CD4-positive, alpha-beta T cell treated with Interleukin-4 for 1 hour (primary cell): Measurements from ENCODE around the gene FAF1.

ENCODE experiments used
- DNase-seq, 2 donors: peaks; one replicate each; pipeline ENCODE4 v3.0.0-alpha.2; 2020 to 2022

Gene FAF1

GRCh38 chr1:50693829-50694228, 266.2 kb downstream of the FAF1 start:
- DNase-seq = no peak

- DNase-seq = no peak
These were observed 275.9 kb downstream of the FAF1 start for GRCh38 chr1:50684185-50684584.

GRCh38 chr1:50681931-50682330, 278.1 kb downstream of the FAF1 start:
- no peak for DNase-seq

- no peak for DNase-seq
These were observed 292.2 kb downstream of the FAF1 start for GRCh38 chr1:50667710-50668356.

- no peak for DNase-seq
These were observed 292.8 kb downstream of the FAF1 start for GRCh38 chr1:50667272-50667671.

- DNase-seq = no peak
These were observed 293.2 kb downstream of the FAF1 start for GRCh38 chr1:50666849-50667248.

GRCh38 chr1:50665413-50665812, 294.7 kb downstream of the FAF1 start:
- DNase-seq = no peak

- DNase-seq = no peak
These were observed 298.4 kb downstream of the FAF1 start for GRCh38 chr1:50661626-50662025.

- no peak for DNase-seq
These were observed 300.9 kb downstream of the FAF1 start for GRCh38 chr1:50659107-50659662.

- DNase-seq = no peak
These were observed 301.5 kb downstream of the FAF1 start for GRCh38 chr1:50658459-50659076.

GRCh38 chr1:50656931-50657330, 303.1 kb downstream of the FAF1 start:
- DNase-seq = no peak

GRCh38 chr1:50651476-50652263, 308.4 kb downstream of the FAF1 start:
- no peak for DNase-seq

GRCh38 chr1:50646526-50646925, 313.5 kb downstream of the FAF1 start:
- no peak for DNase-seq

GRCh38 chr1:50645139-50645538, 314.9 kb downstream of the FAF1 start:
- no peak for DNase-seq

- no peak for DNase-seq
These were observed 315.5 kb downstream of the FAF1 start for GRCh38 chr1:50644447-50645105.

- DNase-seq = no peak
These were observed 322.6 kb downstream of the FAF1 start for GRCh38 chr1:50637460-50637859.

GRCh38 chr1:50634251-50634650, 325.8 kb downstream of the FAF1 start:
- no peak for DNase-seq

GRCh38 chr1:50633465-50633864, 326.6 kb downstream of the FAF1 start:
- DNase-seq = no peak

GRCh38 chr1:50631161-50631560, 328.9 kb downstream of the FAF1 start:
- no peak for DNase-seq

- DNase-seq = no peak
These were observed 337.8 kb downstream of the FAF1 start for GRCh38 chr1:50622259-50622658.

GRCh38 chr1:50620680-50621329, 339.3 kb downstream of the FAF1 start:
- DNase-seq = no peak

GRCh38 chr1:50615036-50615750, 344.9 kb downstream of the FAF1 start:
- no peak for DNase-seq
